ENCODE data around the gene FMN1.

Gene FMN1

DNA sequence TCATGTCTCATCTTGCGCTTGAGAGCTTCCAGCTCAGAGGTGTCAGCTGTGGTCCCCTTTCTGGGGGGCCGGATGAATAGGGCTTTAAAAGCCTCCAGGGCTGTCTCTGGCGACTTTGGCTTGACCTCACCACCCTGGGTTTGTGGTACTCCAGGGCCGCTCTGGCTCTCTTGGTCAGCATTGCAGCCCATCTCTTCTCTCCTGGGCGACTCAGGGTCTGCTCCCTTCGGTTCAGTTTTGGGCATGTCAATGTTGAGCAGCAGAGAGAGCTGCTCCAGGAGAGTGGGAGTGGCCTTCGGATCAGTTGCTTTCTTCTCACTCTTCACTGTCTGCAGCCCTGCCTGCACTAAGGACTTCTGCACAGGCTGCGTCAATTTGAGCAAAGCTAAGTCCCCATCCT is 127.9 kb downstream of the FMN1 start:
- FAIRE-seq (no peak), DNase-seq (ENCODE audit: insufficient read length, low spot score) (no peak)

DNA sequence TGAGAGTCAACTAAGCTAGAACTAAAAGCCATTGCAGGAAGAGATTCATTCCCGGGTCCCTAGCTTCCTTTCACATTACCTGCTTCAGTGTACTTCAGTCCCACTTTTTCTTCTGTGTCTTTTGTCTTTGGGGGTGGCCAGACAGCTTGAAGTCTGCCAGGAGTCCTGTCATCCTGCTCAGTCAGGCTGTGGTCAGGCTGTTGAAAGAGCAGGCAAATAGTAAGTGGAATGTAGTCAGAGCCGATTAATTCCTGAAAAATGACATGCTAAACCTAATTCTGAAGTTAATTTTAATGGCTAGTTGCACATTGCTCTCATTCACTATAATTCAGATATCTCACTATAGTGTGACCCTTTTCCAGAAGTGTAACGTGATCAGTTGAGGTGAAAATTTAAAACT is 129.6 kb downstream of the FMN1 start:
- no peak for FAIRE-seq

DNA sequence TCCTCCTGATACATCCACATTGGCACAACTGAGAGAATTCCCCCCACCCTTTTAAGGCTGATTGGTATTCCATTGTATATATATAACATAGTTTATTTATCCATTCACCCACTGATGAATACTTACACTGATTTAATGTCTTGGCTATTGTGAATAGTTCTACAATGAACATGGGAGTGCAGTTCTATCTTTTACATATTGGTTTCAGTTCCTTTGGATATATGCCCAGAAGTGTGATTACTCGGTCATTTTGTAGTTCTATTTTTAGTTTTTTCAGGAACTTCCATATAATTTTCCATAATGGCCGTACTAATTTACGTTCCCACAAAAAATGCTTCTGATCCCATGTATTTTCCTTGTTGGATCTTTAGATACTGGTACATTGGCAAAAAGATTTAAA is 135.3 kb downstream of the FMN1 start:
- FAIRE-seq = no peak
- DNase-seq (ENCODE audit: insufficient read length, low spot score) = no peak

More for the DNA sequence above, 129.6 kb downstream of the FMN1 start:
- no peak for DNase-seq (ENCODE audit: insufficient read length, low spot score)

DNA sequence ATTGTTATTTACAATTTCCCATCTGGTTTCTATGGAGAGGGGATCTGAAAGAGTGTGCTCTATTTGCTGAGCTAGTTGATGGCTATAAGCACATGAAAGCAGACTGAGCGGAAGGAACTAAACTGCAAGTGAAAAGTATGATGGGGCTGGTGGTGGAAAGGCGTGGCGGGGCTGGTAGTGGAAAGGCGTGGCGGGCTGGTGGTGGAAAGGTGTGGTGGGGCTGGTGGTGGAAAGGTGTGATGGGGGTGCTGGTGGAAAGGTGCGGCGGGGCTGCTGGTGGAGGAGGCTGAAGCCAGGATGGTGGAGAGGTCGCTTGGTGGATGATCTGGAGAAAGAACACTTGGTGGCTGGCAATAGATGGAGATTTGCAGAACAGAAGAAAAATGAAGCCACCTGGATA is 136.7 kb downstream of the FMN1 start:
- FAIRE-seq (no peak), DNase-seq (ENCODE audit: insufficient read length, low spot score) (no peak)

DNA sequence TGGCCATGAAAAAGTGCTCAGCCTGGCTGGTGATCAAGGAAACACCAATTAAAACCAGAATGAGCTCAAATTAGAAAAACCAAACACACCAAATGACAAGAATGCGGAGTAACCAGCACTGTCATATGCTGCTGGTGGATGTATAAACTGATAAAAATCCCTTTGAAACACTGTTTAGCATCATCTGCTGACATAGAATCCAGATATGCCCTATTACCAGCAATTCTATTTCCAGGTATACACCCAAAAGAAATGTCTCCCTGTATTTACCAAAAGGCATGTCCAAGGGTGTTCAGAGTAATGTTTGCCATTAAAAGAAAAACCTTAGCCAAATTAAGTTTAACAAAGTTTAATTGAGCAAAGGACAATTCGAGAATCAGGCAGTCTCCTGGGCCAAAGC is 138.6 kb downstream of the FMN1 start:
- DNase-seq (ENCODE audit: insufficient read length, low spot score) = no peak
- no peak for FAIRE-seq

DNA sequence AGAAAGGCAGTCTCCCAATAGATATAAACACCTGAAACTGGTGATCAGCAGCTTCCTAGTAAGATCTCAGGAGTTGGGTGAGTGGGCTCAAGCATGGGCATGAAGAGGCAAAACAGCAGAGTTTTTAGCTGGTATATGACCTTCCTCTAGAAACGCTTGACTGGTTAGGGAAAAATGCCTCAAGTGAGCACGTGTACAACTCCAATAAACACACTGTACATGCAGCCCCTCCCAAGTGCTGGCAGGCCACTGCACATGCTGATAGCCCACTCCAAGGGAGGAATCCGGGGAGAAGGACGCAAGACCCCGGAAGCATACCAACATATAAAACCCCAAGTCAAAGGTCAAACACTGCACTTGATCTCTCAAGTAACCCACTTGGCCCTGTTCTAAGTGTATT is 143.0 kb downstream of the FMN1 start:
- DNase-seq (ENCODE audit: insufficient read length, low spot score) = no peak
- no peak for FAIRE-seq

DNA sequence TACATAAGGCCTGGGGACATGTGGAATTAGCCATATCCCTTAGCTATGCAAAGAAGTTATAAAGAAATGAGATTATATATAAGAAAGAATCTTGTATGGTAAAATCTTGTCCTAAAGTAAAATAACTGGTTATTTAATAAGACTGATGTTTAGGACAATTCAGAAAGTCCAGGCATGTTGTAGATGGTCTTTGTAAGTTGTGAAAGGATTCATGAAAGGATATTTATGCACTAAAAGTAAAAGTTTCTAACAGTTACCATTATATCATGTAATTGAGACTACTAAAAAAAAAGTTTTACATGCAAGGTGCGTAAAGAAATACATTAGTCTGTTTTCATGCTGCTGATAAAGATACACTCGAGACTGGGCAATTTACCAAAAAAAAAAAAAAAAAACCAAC is 146.3 kb downstream of the FMN1 start:
- FAIRE-seq (no peak), DNase-seq (ENCODE audit: insufficient read length, low spot score) (no peak)

DNA sequence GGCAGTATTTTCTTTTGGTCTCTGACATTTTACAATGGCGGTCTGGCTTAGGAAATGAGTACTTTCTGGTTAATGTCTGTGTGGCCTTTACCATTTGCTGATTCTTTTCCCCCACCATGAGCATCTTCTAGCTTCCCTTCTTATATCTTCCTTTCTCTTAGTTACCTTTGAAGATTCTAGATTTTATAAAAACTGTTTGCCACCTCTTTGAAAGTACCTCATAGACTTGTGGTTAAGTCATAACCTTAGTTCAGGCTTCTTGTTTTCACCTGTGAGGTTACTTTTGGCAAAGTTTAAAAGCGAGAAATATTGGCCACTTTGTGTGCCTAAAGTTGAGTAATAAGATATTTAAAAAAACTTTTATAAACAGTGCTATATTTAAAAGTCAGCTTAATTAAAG is 147.4 kb downstream of the FMN1 start:
- FAIRE-seq (no peak), DNase-seq (ENCODE audit: insufficient read length, low spot score) (no peak)

DNA sequence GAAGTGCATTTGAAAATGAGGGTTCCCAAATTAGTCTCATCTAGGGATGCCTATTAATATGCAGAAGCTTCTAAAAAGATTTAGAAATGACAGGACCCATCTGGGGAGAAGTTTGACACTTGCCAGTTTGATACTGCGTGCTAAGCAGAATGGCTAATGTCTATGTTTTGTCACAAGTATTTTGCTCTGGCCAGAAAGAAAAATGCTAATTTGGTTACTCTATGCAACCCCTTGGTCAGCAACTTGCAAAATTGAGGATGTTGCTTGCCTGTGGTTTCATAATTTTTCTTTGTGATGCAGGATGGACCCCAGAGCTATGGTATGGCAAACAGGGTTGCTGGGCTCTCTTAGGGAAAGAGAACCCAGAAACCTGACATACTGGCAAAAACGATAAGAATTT is 148.2 kb downstream of the FMN1 start:
- DNase-seq (ENCODE audit: insufficient read length, low spot score) = no peak
- FAIRE-seq = no peak

DNA sequence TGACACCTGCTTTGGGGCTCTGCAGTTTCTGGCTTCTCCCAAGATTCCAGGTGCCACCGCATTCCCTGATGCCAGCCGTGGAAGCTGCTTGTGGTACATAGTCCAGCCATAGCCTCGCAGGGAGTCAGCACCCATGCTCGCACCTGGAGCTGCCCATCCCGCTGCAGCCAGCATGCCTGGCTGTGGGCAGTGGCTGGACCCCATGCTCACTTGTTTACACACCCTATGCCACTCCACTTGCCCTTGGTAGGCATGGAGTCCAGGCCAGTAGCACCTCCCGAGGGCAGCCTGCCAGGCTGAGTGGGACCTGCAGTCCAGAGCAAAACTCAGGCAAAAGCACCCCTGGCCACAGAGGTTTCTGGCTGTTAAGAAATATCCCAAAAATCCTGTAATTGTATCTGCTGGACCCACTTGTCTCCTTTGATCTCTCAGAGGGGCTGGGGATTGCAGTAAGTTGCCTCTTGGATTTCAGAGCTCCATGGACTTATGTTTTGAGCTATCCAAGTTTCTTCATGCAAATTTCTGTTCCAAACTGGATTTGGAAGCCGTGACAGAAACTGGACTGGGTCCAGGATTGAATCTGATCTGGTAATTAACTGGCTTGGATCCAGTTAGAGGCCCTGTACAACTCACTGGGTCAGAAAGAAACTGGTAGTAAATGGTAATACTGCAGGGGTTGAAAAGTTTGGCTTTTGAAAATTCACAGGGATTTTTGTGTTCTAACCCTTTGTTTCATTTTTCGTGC is 149.3 kb downstream of the FMN1 start:
- no peak for FAIRE-seq
- no peak for DNase-seq (ENCODE audit: insufficient read length, low spot score)

DNA sequence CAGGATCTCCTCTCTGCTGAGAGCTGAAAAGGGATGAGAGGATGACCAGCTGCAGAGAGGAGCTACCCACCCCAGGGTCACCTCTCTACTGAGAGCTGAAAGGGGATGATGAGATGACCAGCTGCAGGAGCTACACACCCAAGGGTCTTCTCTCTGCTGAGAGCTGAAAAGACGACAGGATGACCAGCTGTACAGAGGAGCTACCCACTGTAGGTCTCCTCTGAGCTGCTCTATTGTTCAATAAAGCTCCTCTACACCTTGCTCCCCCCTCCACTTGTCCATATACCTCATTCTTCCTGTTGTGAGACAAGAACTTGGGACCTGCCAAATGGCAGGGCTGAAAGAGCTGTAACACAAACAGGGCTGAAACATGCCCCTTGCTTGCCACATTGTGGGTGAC is 149.9 kb downstream of the FMN1 start:
- DNase-seq (ENCODE audit: insufficient read length, low spot score) (no peak), FAIRE-seq (no peak)

DNA sequence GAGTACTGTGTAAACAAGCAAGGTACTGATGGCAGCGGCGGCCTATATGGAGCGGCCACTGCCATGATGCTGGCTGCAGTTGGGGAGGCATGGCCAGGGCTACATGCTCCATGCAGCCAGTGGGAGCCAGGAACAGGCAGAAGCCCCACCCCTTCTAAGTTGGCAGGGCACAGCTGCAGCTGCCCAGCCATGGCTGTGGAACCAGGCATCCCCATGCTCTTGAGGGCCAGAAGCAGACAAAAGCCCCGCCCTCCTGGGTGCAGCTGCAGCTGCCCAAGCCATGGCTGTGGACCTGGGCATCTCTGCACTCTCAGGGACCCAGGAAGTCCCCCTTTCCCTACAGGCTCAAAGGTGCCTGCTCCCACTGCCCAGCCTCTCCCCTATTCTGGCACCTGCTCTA is 150.9 kb downstream of the FMN1 start:
- DNase-seq (ENCODE audit: insufficient read length, low spot score) = no peak
- FAIRE-seq = no peak

DNA sequence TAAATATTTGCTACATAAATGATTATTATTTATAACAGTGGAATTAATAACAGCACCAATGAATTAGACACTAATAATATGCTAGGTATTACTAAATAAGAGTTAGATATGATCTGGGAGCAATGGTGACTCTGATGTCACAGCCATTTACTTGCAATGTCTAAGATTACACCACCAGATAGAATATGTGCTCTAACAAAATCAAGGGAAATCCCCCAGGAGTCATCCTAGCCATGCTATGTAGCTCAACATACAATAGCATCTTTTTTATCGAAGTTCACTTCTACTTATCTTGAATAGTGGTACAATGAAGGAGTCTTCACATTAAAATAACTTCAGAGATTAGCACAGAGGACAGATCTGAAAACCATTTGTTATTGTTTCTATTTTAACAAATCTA is 154.0 kb downstream of the FMN1 start:
- no peak for FAIRE-seq

DNA sequence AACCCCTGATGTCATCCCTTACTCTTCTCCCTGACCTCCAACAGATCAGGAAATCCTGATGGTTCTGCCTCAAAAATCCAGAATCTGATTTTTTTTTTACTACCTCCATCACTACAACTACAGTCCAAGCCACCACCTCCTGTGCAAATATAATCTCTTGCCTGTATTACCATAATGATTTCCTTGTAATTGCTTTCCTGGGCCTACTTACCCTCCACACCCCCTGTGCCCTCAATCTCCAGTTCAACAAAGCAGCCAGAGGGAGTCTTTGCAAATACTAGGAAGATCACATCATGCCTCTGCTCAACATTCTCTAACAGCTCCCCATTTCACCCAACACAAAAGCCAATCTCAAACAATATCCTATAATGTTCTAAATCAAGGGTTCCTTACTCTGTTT is 159.9 kb downstream of the FMN1 start:
- FAIRE-seq = no peak
- DNase-seq (ENCODE audit: insufficient read length, low spot score) = no peak

More for the DNA sequence above, 154.0 kb downstream of the FMN1 start:
- DNase-seq (ENCODE audit: insufficient read length, low spot score) = no peak

DNA sequence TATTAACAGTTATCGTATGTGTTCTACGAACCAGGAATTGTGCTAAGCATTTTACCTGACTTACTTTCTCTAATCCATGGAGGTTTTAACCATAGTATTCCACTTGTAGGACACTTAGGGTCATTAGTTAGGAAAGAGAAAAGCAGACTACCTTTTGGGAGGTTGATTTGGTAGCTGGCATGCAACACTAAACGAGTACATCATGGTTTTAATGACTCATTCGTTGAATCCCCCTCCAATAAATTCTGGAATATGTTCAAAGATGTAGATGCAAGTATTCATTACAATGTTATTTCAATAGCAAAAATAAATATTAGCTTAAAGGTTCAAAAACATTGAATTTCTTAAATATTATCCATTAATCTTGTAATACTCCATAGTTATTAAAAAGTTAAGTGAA is 162.5 kb downstream of the FMN1 start:
- FAIRE-seq = no peak
- no peak for DNase-seq (ENCODE audit: insufficient read length, low spot score)

DNA sequence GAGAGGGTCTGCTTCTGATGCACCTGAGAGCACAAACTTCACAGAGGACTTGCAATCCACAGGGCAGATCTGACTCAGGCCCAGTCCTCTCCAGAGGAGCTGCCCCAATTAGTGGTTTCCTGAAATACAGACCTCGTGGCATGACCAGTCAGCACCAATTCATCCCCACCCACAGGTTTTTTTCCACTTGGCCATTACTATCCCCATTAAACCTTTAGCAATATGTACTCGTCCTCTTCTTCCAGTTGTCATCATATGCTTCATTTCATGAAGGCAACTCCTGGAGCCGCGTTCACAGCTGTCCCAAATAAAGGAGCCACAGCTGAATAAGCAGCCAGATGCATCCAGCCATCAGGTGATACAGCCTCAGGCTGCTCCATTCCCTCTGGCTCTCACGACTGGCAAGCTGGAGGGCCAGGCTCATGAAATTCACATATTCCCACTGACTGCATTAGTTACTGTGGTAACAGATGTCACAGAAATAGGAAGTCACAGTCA is 163.1 kb downstream of the FMN1 start:
- FAIRE-seq (no peak), DNase-seq (ENCODE audit: insufficient read length, low spot score) (no peak)

DNA sequence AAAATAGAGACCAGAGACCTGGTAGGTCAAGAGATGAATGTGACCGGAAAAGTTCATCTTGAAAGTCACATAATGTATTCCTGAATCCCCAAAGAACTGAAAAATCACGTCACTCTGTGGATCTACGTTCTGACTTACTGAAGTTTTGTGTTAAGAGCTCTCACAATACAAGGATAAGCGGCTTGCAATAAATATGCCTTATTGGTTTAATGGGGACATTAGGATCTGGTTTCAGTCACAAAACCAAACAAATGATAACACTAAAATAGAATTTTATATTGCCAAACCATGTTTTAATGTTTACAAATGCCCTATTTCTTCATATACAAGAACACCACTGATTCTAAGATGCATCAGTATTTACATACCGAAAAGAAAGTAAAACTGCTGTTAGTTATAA is 164.2 kb downstream of the FMN1 start:
- DNase-seq (ENCODE audit: insufficient read length, low spot score) (no peak), FAIRE-seq (no peak)

DNA sequence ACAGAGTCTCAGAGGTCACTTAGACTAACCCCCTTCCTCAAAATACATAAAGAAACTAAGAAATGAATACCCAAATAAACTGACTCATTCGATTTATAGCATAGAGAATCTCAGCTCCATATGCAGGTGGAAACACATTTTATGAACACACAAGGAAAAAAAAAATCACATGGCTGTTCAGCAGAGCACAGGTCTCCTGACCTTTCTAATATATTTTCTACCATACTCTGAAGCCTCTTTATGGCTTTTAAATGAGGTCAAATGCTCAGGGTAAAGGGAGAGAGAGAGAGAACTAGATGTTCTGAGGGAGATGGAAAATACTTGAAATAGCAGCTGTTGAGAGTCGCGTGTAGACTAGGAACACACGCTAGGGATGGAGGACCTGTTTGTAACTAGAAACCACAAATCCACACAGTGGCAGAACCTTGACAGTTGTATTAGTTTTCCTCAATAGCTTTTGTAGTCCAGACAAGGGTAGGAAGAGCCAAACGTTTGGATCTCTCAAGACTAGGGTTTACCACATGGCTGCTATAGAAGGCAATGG is 165.3 kb downstream of the FMN1 start:
- DNase-seq (ENCODE audit: insufficient read length, low spot score) (no peak), FAIRE-seq (no peak)

DNA sequence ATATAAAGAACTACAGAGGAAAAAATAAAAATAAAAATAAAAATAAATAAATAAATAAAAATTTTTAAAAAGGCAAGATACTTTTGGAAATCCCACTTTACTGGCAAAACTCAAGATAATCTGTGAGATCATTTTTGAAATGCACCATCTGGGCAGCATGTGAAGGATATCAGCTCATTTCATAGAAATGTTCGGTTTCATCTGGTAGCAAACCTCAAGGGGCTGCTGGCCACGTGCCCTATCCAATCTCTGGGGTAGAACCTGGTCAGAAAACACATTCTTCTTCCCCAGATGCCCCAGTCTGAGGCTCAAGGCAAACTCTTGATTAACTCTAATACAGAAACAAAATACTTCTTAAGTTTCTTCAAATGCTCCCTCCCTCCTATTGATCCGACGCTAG is 166.0 kb downstream of the FMN1 start:
- DNase-seq (ENCODE audit: insufficient read length, low spot score) (no peak), FAIRE-seq (no peak)

DNA sequence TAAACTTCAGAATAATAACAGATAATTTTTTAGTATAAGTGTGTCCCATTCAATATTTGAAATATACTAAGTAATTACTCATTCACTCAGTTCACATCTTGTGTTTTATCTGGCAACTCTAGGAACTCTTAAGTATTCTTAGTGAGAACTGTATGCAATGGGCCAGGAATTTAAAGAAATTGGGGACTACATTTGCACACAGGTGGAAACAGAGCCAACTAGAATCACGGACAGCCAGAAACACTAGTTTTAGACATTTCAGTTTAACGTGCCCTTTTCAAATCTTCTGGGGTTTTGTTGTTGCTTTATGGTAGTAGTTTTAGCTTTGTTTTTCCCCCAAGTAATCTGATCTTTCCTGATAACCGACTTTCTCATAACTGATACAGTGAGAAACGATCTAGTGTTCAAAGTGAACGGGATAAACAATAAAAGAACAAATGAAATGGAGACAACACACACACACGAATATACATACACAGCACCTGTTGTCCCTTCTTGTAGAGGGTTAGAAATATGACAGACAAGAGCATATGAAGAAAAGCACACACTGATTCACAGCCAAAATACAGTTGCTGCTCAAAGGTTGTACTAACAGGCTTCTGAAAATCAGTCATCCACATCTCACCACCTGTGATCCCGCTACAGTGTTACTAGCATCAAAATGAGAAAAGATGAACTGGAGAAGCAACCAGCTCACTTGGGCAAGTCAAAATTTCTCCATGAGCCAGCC is 167.0 kb downstream of the FMN1 start:
- DNase-seq (ENCODE audit: insufficient read length, low spot score) (no peak), FAIRE-seq (no peak)

DNA sequence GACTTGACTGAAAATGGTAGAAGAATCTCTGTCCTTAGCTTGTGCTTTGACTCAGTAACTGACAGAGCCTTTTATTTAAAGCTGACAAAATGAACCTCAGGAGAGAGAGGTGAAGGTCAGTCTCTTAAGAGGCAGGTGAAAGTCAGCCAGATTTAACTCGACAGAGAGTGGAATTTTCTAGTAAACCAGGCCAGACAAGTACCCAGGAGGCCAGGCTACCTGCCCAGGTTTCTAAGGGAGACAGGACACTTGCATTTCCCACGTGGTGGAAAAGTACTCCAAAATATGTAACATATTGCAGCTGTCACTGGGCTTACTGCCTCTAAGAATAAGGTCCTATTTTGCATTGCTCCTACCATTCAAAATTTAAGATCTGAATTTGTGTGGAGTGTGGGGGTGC is 167.9 kb downstream of the FMN1 start:
- FAIRE-seq (no peak), DNase-seq (ENCODE audit: insufficient read length, low spot score) (no peak)

DNA sequence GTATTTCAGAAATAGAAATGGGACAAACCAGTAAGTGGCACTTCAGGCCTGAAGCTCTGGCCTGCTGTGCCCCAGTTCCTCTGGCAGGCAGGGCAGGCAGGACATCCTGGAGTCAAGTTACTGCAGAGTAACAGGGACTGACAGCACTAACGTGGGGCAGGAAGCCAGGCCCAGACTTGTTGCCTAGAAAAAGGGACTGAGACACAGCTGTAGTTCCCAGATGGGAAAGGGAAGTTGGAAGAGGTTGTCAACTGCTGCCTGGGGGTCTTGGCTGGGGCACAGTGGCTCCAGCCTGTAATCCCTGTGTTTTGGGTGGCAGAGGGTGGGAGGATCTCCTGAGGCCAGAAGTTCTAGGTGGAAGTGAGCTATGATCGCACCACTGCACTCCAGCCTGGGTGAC is 171.9 kb downstream of the FMN1 start:
- DNase-seq (ENCODE audit: insufficient read length, low spot score) = no peak
- no peak for FAIRE-seq
